GM12878 (cell line): Measurements from ENCODE around the gene LHFPL2. TPM values are rescaled to one million over a fixed set of nuclear protein-coding genes. Genes with fewer than 3 reads are reported as not detected.

Experiments
- ATAC-seq: fragments of 200-7000 bp; cut with Tn5 transposase; 3 replicates; pipeline ENCODE4 v1.9.1; 2020; ENCODE audit warnings: mild to moderate bottlenecking, moderate library complexity
- BruUV-seq: library from RNA; stranded (reverse); fragments of 400-500 nt; replicated peaks from 2 replicates; lab custom pipeline; 2021; lab: Mats Ljungman, UMichigan
- CTCF ChIA-PET: fragments of 300-600 bp; sonication (Branson Sonifier 250); formaldehyde crosslinking; extraction: SDS; loops from one replicate; lab custom pipeline; 2021; ENCODE audit warnings: inconsistent platforms; lab: Yijun Ruan, JAX
- POLR2A ChIA-PET: fragments of 350-600 bp; formaldehyde crosslinking; extraction: SDS; loops from one replicate; lab custom pipeline; 2021; ENCODE audit warnings: inconsistent platforms; lab: Charles Lee
- RAD21 ChIA-PET: fragments of 300-600 bp; sonication (Branson Sonifier 250); formaldehyde crosslinking; loops from one replicate; lab custom pipeline; 2023; ENCODE audit warnings: antibody characterized with exemption; ENCODE audit not compliant: unreplicated experiment; lab: Charles Lee
- SMC1A ChIA-PET: fragments of 300-600 bp; sonication (Branson Sonifier 250); formaldehyde crosslinking; loops from one replicate; lab custom pipeline; 2023; ENCODE audit not compliant: unreplicated experiment, uncharacterized antibody; lab: Charles Lee
- DNase-seq: peaks from one replicate; pipeline ENCODE4 v3.0.0-alpha.2; 2011; ENCODE audit warnings: low read depth, low spot score
- FAIRE-seq: peaks from 3 replicates; lab custom pipeline; 2011; peaks lifted over from hg19 to GRCh38; lab: Jason Lieb, UNC
- H2AFZ ChIP-seq: 2 replicates; pipeline ENCODE4 v1.6.0; 2011; ENCODE audit warnings: low read depth, low read length, control low read depth; ENCODE audit not compliant: control insufficient read depth
- H3K27ac ChIP-seq: 2 replicates; pipeline ENCODE4 v1.5.1; 2011; ENCODE audit warnings: control low read depth; ENCODE audit not compliant: control insufficient read depth, insufficient read depth
- H3K27me3 ChIP-seq, 2 experiments: replicated peaks in 1 of 2; 2 replicates each; pipeline versions ENCODE4 v1.6.0 to v1.6.1; 2011; ENCODE audit warnings: low read length in 1 of 2; ENCODE audit not compliant: control insufficient read depth in 2 of 2, insufficient read depth in 2 of 2
- H3K36me3 ChIP-seq, 2 experiments: 2 replicates each; pipeline ENCODE4 v1.5.1; 2011; ENCODE audit warnings: low read length in 1 of 2; ENCODE audit not compliant: control insufficient read depth in 2 of 2, insufficient read depth in 2 of 2
- H3K4me1 ChIP-seq: 2 replicates; pipeline ENCODE4 v1.6.1; 2011; ENCODE audit warnings: mild to moderate bottlenecking, low read length, moderate library complexity, mixed read lengths; ENCODE audit not compliant: control insufficient read depth, insufficient read depth
- H3K4me2 ChIP-seq: 2 replicates; pipeline ENCODE4 v1.6.0; 2011; ENCODE audit warnings: control low read depth; ENCODE audit not compliant: control insufficient read depth, insufficient read depth
- H3K4me3 ChIP-seq: fragments of 200-600 bp; sonication (generic); 2 replicates; pipeline ENCODE4 v1.5.1; 2016
- H3K79me2 ChIP-seq: 2 replicates; pipeline ENCODE4 v1.6.0; 2011; ENCODE audit warnings: low read length; ENCODE audit not compliant: control insufficient read depth, insufficient read depth
- H3K9ac ChIP-seq: 2 replicates; pipeline ENCODE4 v1.8.0; 2011; ENCODE audit warnings: low read length, control low read depth, mixed read lengths; ENCODE audit not compliant: control insufficient read depth, insufficient read depth
- H3K9me3 ChIP-seq: replicated peaks from 3 replicates; pipeline ENCODE4 v1.5.1; 2011; ENCODE audit warnings: mild to moderate bottlenecking, low read length; ENCODE audit not compliant: control insufficient read depth, insufficient read depth
- H4K20me1 ChIP-seq: 2 replicates; pipeline ENCODE4 v1.6.0; 2011; ENCODE audit not compliant: control insufficient read depth, insufficient read depth
- CHD4 ChIP-seq: fragments of 200-600 bp; sonication (generic); IDR thresholded peaks from 2 replicates; pipeline ENCODE4 v1.6.1; 2016; ENCODE audit warnings: mild to moderate bottlenecking
- FOS ChIP-seq: IDR thresholded peaks from 3 replicates; pipeline ENCODE4 v1.6.1; 2011; ENCODE audit warnings: borderline replicate concordance; ENCODE audit not compliant: insufficient read length; ENCODE audit errors: extremely low read depth
- TBL1XR1 ChIP-seq: IDR thresholded peaks from 2 replicates; pipeline ENCODE4 v1.6.1; 2012; ENCODE audit warnings: low read depth, low read length, improper control_type of control experiment
- ZBTB33 ChIP-seq: fragments of 450-650 bp; IDR thresholded peaks from 2 replicates; pipeline ENCODE4 v1.6.1; 2017; ENCODE audit warnings: mild to moderate bottlenecking
- ZBTB4 ChIP-seq: fragments of 450-650 bp; formaldehyde crosslinking; IDR thresholded peaks from 2 replicates; pipeline ENCODE4 v1.4.0; 2022; ENCODE audit warnings: mild to moderate bottlenecking, moderate library complexity
- WGBS: methylation state at CpG from one replicate; pipeline ENCODE4 v1.1.6; 2016; ENCODE audit warnings: low lambda C conversion rate; ENCODE audit not compliant: insufficient replicate concordance, insufficient coverage; ENCODE audit errors: missing lambda C conversion rate; 5-methylcytosine and 5-hydroxymethylcytosine counted together
- in situ Hi-C: fragments of 300-500 bp; cut with MboI; formaldehyde crosslinking; loops from 9 replicates; pipeline ENCODE4 v1.14.3; 2018; ENCODE audit warnings: mixed read lengths
- intact Hi-C: fragments of 100-400 bp; cut with micrococcal nuclease; formaldehyde crosslinking; loops from one replicate; pipeline ENCODE4 v1.14.2; 2022; ENCODE audit not compliant: unreplicated experiment
- polyA plus RNA-seq, 11 experiments: library from polyadenylated mRNA; depleted of rRNA in 4 of 11; unstranded in 6 of 11; stranded (reverse) in 5 of 11; fragments of >200 nt; fragmentation: Nextera tagmentation in 4 of 11; fragmentation: Illumina TruSeq in 1 of 11; extraction: Ambion mirVana in 4 of 11; extraction: Trizol in 1 of 11; gene quantifications; 1 replicate in 1 of 11; 2 replicates in 10 of 11; pipeline versions ENCODE4 v1.2.1 to v1.2.3, GENCODE V29; 2011 to 2016; ENCODE audit warnings: inconsistent platforms in 2 of 11, missing spikeins in 2 of 11, low read depth in 1 of 11
- total RNA-seq, 4 experiments: library from RNA; depleted of rRNA in 3 of 4; stranded (reverse); fragments of >200 nt in 3 of 4; fragmentation: Illumina TruSeq in 1 of 4; extraction: Trizol in 1 of 4; gene quantifications; 2 replicates each; pipeline versions ENCODE4 v1.2.1 to v1.2.3, GENCODE V29; 2013 to 2021

The LHFPL2 gene
- total and polyA plus RNA-seq, 10 of the 15 experiments (the other 5 are each of a cell fraction or from before 2014, with no cell fraction given), result 4.1 to 21.8 (median 12.5) TPM

GRCh38 chr5:78613151-78613533, 35.4 kb downstream of the LHFPL2 start:
- SMC1A ChIA-PET, result interaction anchor here (0.9 to 2.2 kb wide), 7 partner anchors 9 to 266 kb away, joined by 3 to 10 read pairs (median 5); no protein-coding TSS in a partner anchor

More at GRCh38 chr5:78613151-78613533, 35.4 kb downstream of the LHFPL2 start:
- no peaks in the 10 kb centered on the region for H4K20me1 ChIP-seq
- no peak for DNase-seq
- ChIA-PET RAD21 (interaction anchor here (1.2 to 1.6 kb wide), 2 partner anchors 10 to 17 kb away, joined by 3 to 4 read pairs; no protein-coding TSS in a partner anchor), CTCF (interaction anchor here (1.0 to 4.3 kb wide), 4 partner anchors 15 to 145 kb away, joined by 3 to 15 read pairs (median 6); no protein-coding TSS in a partner anchor), POLR2A (interaction anchor here (1.1 to 1.7 kb wide), 2 partner anchors 12 to 29 kb away, joined by 3 to 8 read pairs; no protein-coding TSS in a partner anchor)
- no peak for FAIRE-seq
- TF ChIP-seq CHD4 (no peak), ZBTB4 (CRISPR knock-in tag) (no peak), TBL1XR1 (no peak), FOS (no peak), ZBTB33 (no peak)
- no peak overlapping the region for H2AFZ ChIP-seq
- H3K9me3 ChIP-seq, result no peaks in the 10 kb centered on the region
- BruUV-seq, result no TSS peak
- ATAC-seq, result no peak
- H3K9ac ChIP-seq, result no peak overlapping the region
- no peak overlapping the region for H3K27ac ChIP-seq
- H3K4me2 ChIP-seq, result no peak overlapping the region
- H3K4me1 ChIP-seq, result no peaks in the 10 kb centered on the region
- peaks cover 0 to 10% of the 10 kb centered on the region in 2 experiments; a peak in 3 of 4 replicates for H3K36me3 ChIP-seq
- WGBS, result 95% methylated on average over 2 of the region's 2 CpGs
- no peaks in the 10 kb centered on the region for H3K27me3 ChIP-seq
- in situ Hi-C loops, result no loop called here
- intact Hi-C loops, result no loop called here
- no peak overlapping the region for H3K4me3 ChIP-seq
- H3K79me2 ChIP-seq, result no peaks in the 10 kb centered on the region
